HepG2 (cell line): ENCODE measurements around the gene FANCE. TPM values are rescaled to one million over a fixed set of nuclear protein-coding genes. Genes with fewer than 3 reads are reported as not detected.

Experiments used
- ATF1 ChIP-seq: IDR thresholded peaks from 2 replicates; pipeline ENCODE4 v1.6.1; 2016; ENCODE audit warnings: mild to moderate bottlenecking, control low read depth
- CCAR2 ChIP-seq: fragments of 200-400 bp; formaldehyde crosslinking; optimal IDR thresholded peaks from 2 replicates; pipeline ENCODE3; 2018; ENCODE audit warnings: low read depth, mild to moderate bottlenecking, low read length, moderate library complexity
- CREB1 ChIP-seq, 2 experiments: fragments of 450-650 bp in 1 of 2; IDR thresholded peaks; 2 replicates each; pipeline ENCODE4 v1.6.1; 2016 to 2017; ENCODE audit warnings: control low read depth in 1 of 2, mild to moderate bottlenecking in 1 of 2, missing compliant biosample characterization in 1 of 2, missing genetic modification characterization in 1 of 2
- IKZF5 ChIP-seq: IDR thresholded peaks from 2 replicates; pipeline ENCODE4 v1.6.1; 2018; ENCODE audit warnings: missing genetic modification reagents, mild to moderate bottlenecking, missing compliant biosample characterization
- MIXL1 ChIP-seq: IDR thresholded peaks from 2 replicates; pipeline ENCODE4 v1.6.1; 2016
- NFKB2 ChIP-seq: sonication (generic); formaldehyde crosslinking; IDR thresholded peaks from 2 replicates; pipeline ENCODE4 v1.4.0; 2020; ENCODE audit warnings: missing genetic modification reagents, borderline replicate concordance
- NKX3-1 ChIP-seq: sonication (generic); formaldehyde crosslinking; IDR thresholded peaks from 2 replicates; pipeline ENCODE4 v1.5.0; 2020; ENCODE audit warnings: missing genetic modification reagents
- POLR2A ChIP-seq, 2 experiments: IDR thresholded peaks; 2 replicates each; pipeline ENCODE4 v1.6.1; 2011; ENCODE audit warnings: low read depth in 2 of 2, low read length in 2 of 2, mild to moderate bottlenecking in 1 of 2, moderate library complexity in 1 of 2; ENCODE audit not compliant: insufficient read depth in 1 of 2
- POLR2AphosphoS2 ChIP-seq: IDR thresholded peaks from 2 replicates; pipeline ENCODE4 v1.6.1; 2011; ENCODE audit warnings: low read depth, low read length, improper control_type of control experiment
- RARA ChIP-seq: IDR thresholded peaks from 2 replicates; pipeline ENCODE4 v1.6.1; 2016; ENCODE audit warnings: missing genetic modification reagents, missing compliant biosample characterization
- RBM39 ChIP-seq: fragments of 200-400 bp; formaldehyde crosslinking; IDR thresholded peaks from one replicate; pipeline ENCODE4 v1.6.1; 2018; ENCODE audit warnings: antibody characterized with exemption, mild to moderate bottlenecking, low read depth, low read length; ENCODE audit not compliant: poor library complexity, severe bottlenecking
- TCF12 ChIP-seq, 2 experiments: fragments of 450-650 bp in 1 of 2; sonication (generic) in 1 of 2; formaldehyde crosslinking in 1 of 2; IDR thresholded peaks; 2 replicates each; pipeline versions ENCODE4 v1.6.1 to v1.8.0; 2017 to 2022; ENCODE audit warnings: antibody characterized with exemption in 1 of 2, mild to moderate bottlenecking in 1 of 2, missing genetic modification reagents in 1 of 2, moderate library complexity in 1 of 2
- ZNF205 ChIP-seq: IDR thresholded peaks from 2 replicates; pipeline ENCODE4 v1.6.1; 2018; ENCODE audit warnings: missing biosample characterization, missing genetic modification reagents
- ZNF30 ChIP-seq: sonication (generic); formaldehyde crosslinking; IDR thresholded peaks from 2 replicates; pipeline ENCODE4 v1.5.0; 2020; ENCODE audit warnings: mild to moderate bottlenecking, missing genetic modification reagents
- ZNF326 ChIP-seq: sonication (generic); formaldehyde crosslinking; IDR thresholded peaks from 2 replicates; pipeline ENCODE4 v1.4.0; 2020; ENCODE audit warnings: missing genetic modification reagents, borderline replicate concordance
- ZNF562 ChIP-seq: sonication (generic); formaldehyde crosslinking; IDR thresholded peaks from 2 replicates; pipeline ENCODE4 v1.8.0; 2022; ENCODE audit warnings: missing genetic modification reagents, borderline replicate concordance
- ZNF780A ChIP-seq: sonication (generic); formaldehyde crosslinking; IDR thresholded peaks from 2 replicates; pipeline ENCODE4 v1.8.0; 2022; ENCODE audit warnings: mild to moderate bottlenecking, missing genetic modification reagents, moderate library complexity
- polyA plus RNA-seq, 8 experiments: library from polyadenylated mRNA; depleted of rRNA in 3 of 8; stranded (reverse) in 7 of 8; unstranded in 1 of 8; fragments of >200 nt; fragmentation: Illumina TruSeq in 4 of 8; extraction: Trizol in 4 of 8; gene quantifications; 2 replicates each; pipeline versions ENCODE4 v1.2.1 to v1.2.3, GENCODE V29; 2011 to 2016; ENCODE audit warnings: low read depth in 4 of 8, missing spikeins in 1 of 8, mixed read lengths in 1 of 8; ENCODE audit not compliant: insufficient read depth in 1 of 8
- total RNA-seq, 5 experiments: library from RNA; depleted of rRNA; stranded (reverse); fragments of >200 nt; fragmentation: Illumina TruSeq; extraction: Trizol; gene quantifications; 2 replicates each; pipeline ENCODE4 v1.2.3, GENCODE V29; 2016; ENCODE audit warnings: low read depth in 1 of 5
- TF ChIP-seq, protein P1 (sequence below): sonication (generic); formaldehyde crosslinking; IDR thresholded peaks from 2 replicates; pipeline ENCODE4 v1.5.0; 2020; ENCODE audit warnings: mild to moderate bottlenecking, missing genetic modification reagents
- TF ChIP-seq, protein P2 (sequence below): sonication (generic); formaldehyde crosslinking; IDR thresholded peaks from 2 replicates; pipeline ENCODE4 v1.8.0; 2022; ENCODE audit warnings: mild to moderate bottlenecking, missing genetic modification reagents, moderate library complexity
- TF ChIP-seq, protein P3 (sequence below): sonication (generic); formaldehyde crosslinking; IDR thresholded peaks from 2 replicates; pipeline ENCODE4 v1.8.1; 2023; ENCODE audit warnings: mild to moderate bottlenecking, missing genetic modification reagents
- TF ChIP-seq, protein P4 (sequence below): sonication (generic); formaldehyde crosslinking; IDR thresholded peaks from 2 replicates; pipeline ENCODE4 v1.5.0; 2020; ENCODE audit warnings: mild to moderate bottlenecking, missing genetic modification reagents

The FANCE gene
- total and polyA plus RNA-seq, 2 of the 13 experiments (the other 11 are each of a cell fraction or from before 2014, with no cell fraction given): 7.1 to 11.2 TPM

DNA sequence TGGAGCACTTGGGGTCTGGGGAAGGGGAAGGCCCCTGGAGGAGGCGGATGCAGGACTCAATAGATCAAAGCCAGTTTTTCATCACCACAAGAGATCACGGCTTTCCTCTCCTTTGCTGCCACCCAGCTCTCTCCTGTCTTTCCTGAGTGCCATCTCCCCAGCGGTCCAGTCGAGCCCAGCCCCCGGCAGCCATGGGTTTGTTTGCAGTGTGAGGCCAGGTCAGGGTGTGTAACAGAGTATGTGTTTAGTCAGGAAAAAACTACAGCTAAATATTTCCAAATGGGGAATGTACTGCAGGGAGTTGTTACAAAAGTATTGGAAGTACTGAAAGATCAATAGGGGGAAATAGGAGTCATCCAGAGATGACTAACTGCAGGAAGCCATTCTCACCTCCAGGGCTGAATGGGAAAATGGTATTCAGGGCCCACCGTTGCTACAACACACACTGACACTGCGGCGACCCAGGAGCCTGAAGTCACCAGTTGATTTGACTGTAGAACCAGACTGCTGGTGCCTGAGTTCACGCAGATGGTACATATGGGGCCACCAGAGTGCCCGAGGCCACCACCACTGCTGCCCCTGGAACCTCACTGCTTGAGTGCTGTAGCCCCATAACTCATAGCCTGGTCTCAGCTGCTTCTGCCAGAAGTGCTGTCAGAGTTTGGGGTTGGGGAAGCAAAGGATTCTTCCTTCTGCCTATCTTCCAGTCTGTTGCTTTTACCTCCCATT lies 23.6 kb upstream of the FANCE start (continued):
- TF ChIP-seq RBM39 (no peak), NKX3-1 (CRISPR knock-in tag) (no peak), POLR2AphosphoS2 (no peak), ZNF326 (CRISPR knock-in tag) (no peak), NFKB2 (no peak; the same call in 1 of the 2 replicates), ATF1 (CRISPR knock-in tag) (no peak), TCF12 (IDR thresholded peaks at IDR 0.05) (no peak), TCF12 (CRISPR knock-in tag; IDR thresholded peaks at IDR 0.05) (0 out of 2 replicates have a peak, but pooled peaks have one; percentile 39), CCAR2 (no peak), IKZF5 (peak; percentile 82), ZNF205 (CRISPR knock-in tag) (no peak), ZNF780A (peak; percentile 38; the same call in 1 of the 2 replicates), ZNF562 (CRISPR knock-in tag) (no peak), CREB1 (IDR thresholded peaks at IDR 0.05) (no peak), CREB1 (CRISPR knock-in tag; IDR thresholded peaks at IDR 0.05) (peak; percentile 18; the same call in 1 of the 2 replicates), ZNF30 (0 out of 2 replicates have a peak, but pooled peaks have one; percentile 36), RARA (CRISPR knock-in tag) (peak; percentile 80), MIXL1 (CRISPR knock-in tag) (0 out of 2 replicates have a peak, but pooled peaks have one; percentile 48), POLR2A (IDR thresholded peaks at IDR 0.05; ENCODE audit: insufficient read depth in 1 of 2, low read depth in 2 of 2, low read length in 2 of 2) (no peak)
- TF ChIP-seq, protein P1, sequence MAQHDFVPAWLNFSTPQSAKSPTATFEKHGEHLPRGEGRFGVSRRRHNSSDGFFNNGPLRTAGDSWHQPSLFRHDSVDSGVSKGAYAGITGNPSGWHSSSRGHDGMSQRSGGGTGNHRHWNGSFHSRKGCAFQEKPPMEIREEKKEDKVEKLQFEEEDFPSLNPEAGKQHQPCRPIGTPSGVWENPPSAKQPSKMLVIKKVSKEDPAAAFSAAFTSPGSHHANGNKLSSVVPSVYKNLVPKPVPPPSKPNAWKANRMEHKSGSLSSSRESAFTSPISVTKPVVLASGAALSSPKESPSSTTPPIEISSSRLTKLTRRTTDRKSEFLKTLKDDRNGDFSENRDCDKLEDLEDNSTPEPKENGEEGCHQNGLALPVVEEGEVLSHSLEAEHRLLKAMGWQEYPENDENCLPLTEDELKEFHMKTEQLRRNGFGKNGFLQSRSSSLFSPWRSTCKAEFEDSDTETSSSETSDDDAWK (CRISPR knock-in tag): no peak
- TF ChIP-seq, protein P2, sequence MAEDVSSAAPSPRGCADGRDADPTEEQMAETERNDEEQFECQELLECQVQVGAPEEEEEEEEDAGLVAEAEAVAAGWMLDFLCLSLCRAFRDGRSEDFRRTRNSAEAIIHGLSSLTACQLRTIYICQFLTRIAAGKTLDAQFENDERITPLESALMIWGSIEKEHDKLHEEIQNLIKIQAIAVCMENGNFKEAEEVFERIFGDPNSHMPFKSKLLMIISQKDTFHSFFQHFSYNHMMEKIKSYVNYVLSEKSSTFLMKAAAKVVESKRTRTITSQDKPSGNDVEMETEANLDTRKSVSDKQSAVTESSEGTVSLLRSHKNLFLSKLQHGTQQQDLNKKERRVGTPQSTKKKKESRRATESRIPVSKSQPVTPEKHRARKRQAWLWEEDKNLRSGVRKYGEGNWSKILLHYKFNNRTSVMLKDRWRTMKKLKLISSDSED: no peak
- TF ChIP-seq, protein P3, sequence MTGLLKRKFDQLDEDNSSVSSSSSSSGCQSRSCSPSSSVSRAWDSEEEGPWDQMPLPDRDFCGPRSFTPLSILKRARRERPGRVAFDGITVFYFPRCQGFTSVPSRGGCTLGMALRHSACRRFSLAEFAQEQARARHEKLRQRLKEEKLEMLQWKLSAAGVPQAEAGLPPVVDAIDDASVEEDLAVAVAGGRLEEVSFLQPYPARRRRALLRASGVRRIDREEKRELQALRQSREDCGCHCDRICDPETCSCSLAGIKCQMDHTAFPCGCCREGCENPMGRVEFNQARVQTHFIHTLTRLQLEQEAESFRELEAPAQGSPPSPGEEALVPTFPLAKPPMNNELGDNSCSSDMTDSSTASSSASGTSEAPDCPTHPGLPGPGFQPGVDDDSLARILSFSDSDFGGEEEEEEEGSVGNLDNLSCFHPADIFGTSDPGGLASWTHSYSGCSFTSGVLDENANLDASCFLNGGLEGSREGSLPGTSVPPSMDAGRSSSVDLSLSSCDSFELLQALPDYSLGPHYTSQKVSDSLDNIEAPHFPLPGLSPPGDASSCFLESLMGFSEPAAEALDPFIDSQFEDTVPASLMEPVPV (CRISPR knock-in tag): 0 out of 2 replicates have a peak, but pooled peaks have one; percentile 27
- TF ChIP-seq, protein P4, sequence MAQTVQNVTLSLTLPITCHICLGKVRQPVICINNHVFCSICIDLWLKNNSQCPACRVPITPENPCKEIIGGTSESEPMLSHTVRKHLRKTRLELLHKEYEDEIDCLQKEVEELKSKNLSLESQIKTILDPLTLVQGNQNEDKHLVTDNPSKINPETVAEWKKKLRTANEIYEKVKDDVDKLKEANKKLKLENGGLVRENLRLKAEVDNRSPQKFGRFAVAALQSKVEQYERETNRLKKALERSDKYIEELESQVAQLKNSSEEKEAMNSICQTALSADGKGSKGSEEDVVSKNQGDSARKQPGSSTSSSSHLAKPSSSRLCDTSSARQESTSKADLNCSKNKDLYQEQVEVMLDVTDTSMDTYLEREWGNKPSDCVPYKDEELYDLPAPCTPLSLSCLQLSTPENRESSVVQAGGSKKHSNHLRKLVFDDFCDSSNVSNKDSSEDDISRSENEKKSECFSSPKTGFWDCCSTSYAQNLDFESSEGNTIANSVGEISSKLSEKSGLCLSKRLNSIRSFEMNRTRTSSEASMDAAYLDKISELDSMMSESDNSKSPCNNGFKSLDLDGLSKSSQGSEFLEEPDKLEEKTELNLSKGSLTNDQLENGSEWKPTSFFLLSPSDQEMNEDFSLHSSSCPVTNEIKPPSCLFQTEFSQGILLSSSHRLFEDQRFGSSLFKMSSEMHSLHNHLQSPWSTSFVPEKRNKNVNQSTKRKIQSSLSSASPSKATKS (CRISPR knock-in tag): no peak
